GM20000 (cell line): Measurements from ENCODE around the gene NUDT4.

Experiments used
- DNase-seq: peaks from one replicate; pipeline ENCODE4 v3.0.0; 2012; ENCODE audit warnings: low spot score
- CTCF ChIP-seq: IDR thresholded peaks from 2 replicates; pipeline ENCODE4 v1.5.1; 2012; ENCODE audit warnings: mild to moderate bottlenecking, control low read depth; ENCODE audit errors: extremely low read depth, missing control alignments

NUDT4 gene

GRCh38 chr12:93377252-93378195, at the start of gene NUDT4:
TSS of gene NUDT4 (plus strand) at chr12:93377925. CDS start at chr12:93378323, 398 bp downstream.
- no peak for TF ChIP-seq CTCF
- peak; percentile 98 for DNase-seq

GRCh38 chr12:93333054-93333453, 44.7 kb upstream of the NUDT4 start:
- no peak for TF ChIP-seq CTCF

GRCh38 chr12:93333828-93334227, 43.9 kb upstream of the NUDT4 start:
- DNase-seq, result no peak
- no peak for TF ChIP-seq CTCF

More at GRCh38 chr12:93333054-93333453, 44.7 kb upstream of the NUDT4 start:
- DNase-seq, result no peak

GRCh38 chr12:93335603-93336162, 42.0 kb upstream of the NUDT4 start:
- no peak for TF ChIP-seq CTCF
- DNase-seq, result no peak

GRCh38 chr12:93336291-93336741, 41.4 kb upstream of the NUDT4 start:
- no peak for TF ChIP-seq CTCF
- DNase-seq, result no peak

- no peak for TF ChIP-seq CTCF
- no peak for DNase-seq
Observed at GRCh38 chr12:93338598-93338997, 39.1 kb upstream of the NUDT4 start.

GRCh38 chr12:93339695-93340094, 38.0 kb upstream of the NUDT4 start:
- TF ChIP-seq CTCF, result no peak

More at GRCh38 chr12:93339695-93340094, 38.0 kb upstream of the NUDT4 start:
- DNase-seq, result no peak
